ENCODE data around the gene NCAPG2.

Gene NCAPG2

GRCh38 chr7:158694650-158695049 lies 10.0 kb downstream of the NCAPG2 start:
- no peak for DNase-seq
- no peaks in the 10 kb centered on the region for H3K4me1 ChIP-seq
- TF ChIP-seq, protein P1, sequence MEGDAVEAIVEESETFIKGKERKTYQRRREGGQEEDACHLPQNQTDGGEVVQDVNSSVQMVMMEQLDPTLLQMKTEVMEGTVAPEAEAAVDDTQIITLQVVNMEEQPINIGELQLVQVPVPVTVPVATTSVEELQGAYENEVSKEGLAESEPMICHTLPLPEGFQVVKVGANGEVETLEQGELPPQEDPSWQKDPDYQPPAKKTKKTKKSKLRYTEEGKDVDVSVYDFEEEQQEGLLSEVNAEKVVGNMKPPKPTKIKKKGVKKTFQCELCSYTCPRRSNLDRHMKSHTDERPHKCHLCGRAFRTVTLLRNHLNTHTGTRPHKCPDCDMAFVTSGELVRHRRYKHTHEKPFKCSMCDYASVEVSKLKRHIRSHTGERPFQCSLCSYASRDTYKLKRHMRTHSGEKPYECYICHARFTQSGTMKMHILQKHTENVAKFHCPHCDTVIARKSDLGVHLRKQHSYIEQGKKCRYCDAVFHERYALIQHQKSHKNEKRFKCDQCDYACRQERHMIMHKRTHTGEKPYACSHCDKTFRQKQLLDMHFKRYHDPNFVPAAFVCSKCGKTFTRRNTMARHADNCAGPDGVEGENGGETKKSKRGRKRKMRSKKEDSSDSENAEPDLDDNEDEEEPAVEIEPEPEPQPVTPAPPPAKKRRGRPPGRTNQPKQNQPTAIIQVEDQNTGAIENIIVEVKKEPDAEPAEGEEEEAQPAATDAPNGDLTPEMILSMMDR (IDR thresholded peaks at IDR 0.05; ENCODE audit: low read depth, low read length), result no peak
- peaks cover 46% of the 10 kb centered on the region for H3K36me3 ChIP-seq
- no peak overlapping the region for H3K4me3 ChIP-seq (ENCODE audit: low read depth, low read length)
- no peaks in the 10 kb centered on the region for H3K9me3 ChIP-seq
- no peaks in the 10 kb centered on the region for H3K27me3 ChIP-seq

- no peaks in the 10 kb centered on the region for H3K9me3 ChIP-seq
- no peaks in the 10 kb centered on the region for H3K4me1 ChIP-seq
- H3K36me3 ChIP-seq, result peaks cover 58% of the 10 kb centered on the region
- no peak for DNase-seq
- H3K27me3 ChIP-seq, result no peaks in the 10 kb centered on the region
- no peak overlapping the region for H3K4me3 ChIP-seq (ENCODE audit: low read depth, low read length)
- TF ChIP-seq, protein P1 (IDR thresholded peaks at IDR 0.05; ENCODE audit: low read depth, low read length), result no peak
These were observed 15.1 kb downstream of the NCAPG2 start for GRCh38 chr7:158689488-158689887.

DNA sequence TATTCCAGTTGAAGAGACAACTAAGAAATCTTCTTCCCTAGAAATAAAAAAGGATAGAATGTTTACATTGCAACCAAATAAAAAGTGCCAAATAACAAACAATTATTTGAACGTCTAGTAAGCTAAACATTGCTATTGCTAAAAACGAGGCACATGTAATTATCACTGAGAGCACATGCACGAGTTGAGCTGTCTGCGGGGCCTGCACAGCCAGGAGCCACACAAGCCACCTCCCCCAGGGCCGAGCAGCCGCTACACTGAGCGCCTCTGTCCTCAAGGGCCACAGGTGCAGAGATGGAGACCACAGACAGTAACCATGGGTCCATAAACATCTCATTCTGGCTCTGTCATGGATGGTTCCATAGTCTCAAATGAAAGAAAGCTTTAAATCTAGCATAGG lies 17.2 kb downstream of the NCAPG2 start:
- H3K4me3 ChIP-seq (ENCODE audit: low read depth, low read length), result no peak overlapping the region
- no peaks in the 10 kb centered on the region for H3K27me3 ChIP-seq
- peaks cover 4% of the 10 kb centered on the region; the same call in 1 of the 2 replicates for H3K4me1 ChIP-seq
- no peak for DNase-seq
- TF ChIP-seq, protein P1 (IDR thresholded peaks at IDR 0.05; ENCODE audit: low read depth, low read length), result no peak
- H3K9me3 ChIP-seq, result no peaks in the 10 kb centered on the region
- H3K36me3 ChIP-seq, result peaks cover 70% of the 10 kb centered on the region

- H3K9me3 ChIP-seq, result no peaks in the 10 kb centered on the region
- DNase-seq, result no peak
- TF ChIP-seq, protein P1 (IDR thresholded peaks at IDR 0.05; ENCODE audit: low read depth, low read length), result no peak
- peaks cover 5% of the 10 kb centered on the region; the same call in 1 of the 2 replicates for H3K4me1 ChIP-seq
- H3K27me3 ChIP-seq, result no peaks in the 10 kb centered on the region
- no peak overlapping the region for H3K4me3 ChIP-seq (ENCODE audit: low read depth, low read length)
- peaks cover 65% of the 10 kb centered on the region for H3K36me3 ChIP-seq
These were observed 18.9 kb downstream of the NCAPG2 start for GRCh38 chr7:158685693-158686092.

GRCh38 chr7:158684329-158684728 lies 20.3 kb downstream of the NCAPG2 start:
- H3K9me3 ChIP-seq, result no peaks in the 10 kb centered on the region
- H3K4me3 ChIP-seq (ENCODE audit: low read depth, low read length), result no peak overlapping the region
- TF ChIP-seq, protein P1 (IDR thresholded peaks at IDR 0.05; ENCODE audit: low read depth, low read length), result no peak
- no peak for DNase-seq
- peaks cover 5% of the 10 kb centered on the region; the same call in 1 of the 2 replicates for H3K4me1 ChIP-seq
- H3K36me3 ChIP-seq, result peaks cover 67% of the 10 kb centered on the region
- H3K27me3 ChIP-seq, result no peaks in the 10 kb centered on the region

GRCh38 chr7:158683541-158683940 lies 21.1 kb downstream of the NCAPG2 start:
- peaks cover 67% of the 10 kb centered on the region for H3K36me3 ChIP-seq
- no peak overlapping the region for H3K4me3 ChIP-seq (ENCODE audit: low read depth, low read length)

More at GRCh38 chr7:158683541-158683940, 21.1 kb downstream of the NCAPG2 start:
- H3K4me1 ChIP-seq, result peaks cover 5% of the 10 kb centered on the region; the same call in 1 of the 2 replicates
- TF ChIP-seq, protein P1 (IDR thresholded peaks at IDR 0.05; ENCODE audit: low read depth, low read length), result 0 out of 2 replicates have a peak, but pooled peaks have one; percentile 15
- DNase-seq, result no peak
- no peaks in the 10 kb centered on the region for H3K9me3 ChIP-seq
- no peaks in the 10 kb centered on the region for H3K27me3 ChIP-seq
